ENCODE data around the gene GRIK3.

Gene GRIK3

GRCh38 chr1:36982709-36983108 lies 51.6 kb downstream of the GRIK3 start:
- in situ Hi-C loops (cut with MboI; ENCODE audit: low pct_unique_long_range_greater_than_20kb, low sequenced_read_pairs, unreplicated experiment) = no loop called here
- no peak for DNase-seq (ENCODE audit: low spot score)
- no peak for TF ChIP-seq CTCF (IDR thresholded peaks at IDR 0.05; ENCODE audit: extremely low read depth, insufficient read depth, missing control alignments)

GRCh38 chr1:36981771-36982622 lies 52.3 kb downstream of the GRIK3 start:
- in situ Hi-C loops (cut with MboI; ENCODE audit: low pct_unique_long_range_greater_than_20kb, low sequenced_read_pairs, unreplicated experiment) = no loop called here
- no peak for DNase-seq (ENCODE audit: low spot score)
- no peak for TF ChIP-seq CTCF (IDR thresholded peaks at IDR 0.05; ENCODE audit: extremely low read depth, insufficient read depth, missing control alignments)

GRCh38 chr1:36981126-36981525 lies 53.2 kb downstream of the GRIK3 start:
- no peak for TF ChIP-seq CTCF (IDR thresholded peaks at IDR 0.05; ENCODE audit: extremely low read depth, insufficient read depth, missing control alignments)
- in situ Hi-C loops (cut with MboI; ENCODE audit: low pct_unique_long_range_greater_than_20kb, low sequenced_read_pairs, unreplicated experiment) = no loop called here
- DNase-seq (ENCODE audit: low spot score) = no peak

GRCh38 chr1:36977731-36978406 lies 56.4 kb downstream of the GRIK3 start:
- no peak for TF ChIP-seq CTCF (IDR thresholded peaks at IDR 0.05; ENCODE audit: extremely low read depth, insufficient read depth, missing control alignments)
- DNase-seq (ENCODE audit: low spot score) = no peak
- in situ Hi-C loops (cut with MboI; ENCODE audit: low pct_unique_long_range_greater_than_20kb, low sequenced_read_pairs, unreplicated experiment) = no loop called here

GRCh38 chr1:36975642-36976041 lies 58.7 kb downstream of the GRIK3 start:
- TF ChIP-seq CTCF (IDR thresholded peaks at IDR 0.05; ENCODE audit: extremely low read depth, insufficient read depth, missing control alignments) = no peak
- in situ Hi-C loops (cut with MboI; ENCODE audit: low pct_unique_long_range_greater_than_20kb, low sequenced_read_pairs, unreplicated experiment) = no loop called here
- no peak for DNase-seq (ENCODE audit: low spot score)

- in situ Hi-C loops (cut with MboI; ENCODE audit: low pct_unique_long_range_greater_than_20kb, low sequenced_read_pairs, unreplicated experiment) = no loop called here
- no peak for TF ChIP-seq CTCF (IDR thresholded peaks at IDR 0.05; ENCODE audit: extremely low read depth, insufficient read depth, missing control alignments)
- DNase-seq (ENCODE audit: low spot score) = no peak
Observed at GRCh38 chr1:36973056-36973455, 61.3 kb downstream of the GRIK3 start.
